ENCODE results near the gene GABRA5. TPM values are rescaled to one million over a fixed set of nuclear protein-coding genes. Genes with fewer than 3 reads are reported as not detected.

GABRA5 gene
- total and polyA plus RNA-seq, 2 of the 13 experiments (the other 11 are each of a cell fraction or from before 2014, with no cell fraction given): not detected

- CTCF ChIA-PET (ENCODE audit: low intra/inter-chr PET ratio, low total read pairs): no interaction called here
- H2AFZ ChIP-seq (ENCODE audit: low read length): no peak overlapping the region
- no peak overlapping the region for H3K4me3 ChIP-seq (replicated peaks in 1 of 3; ENCODE audit: insufficient read depth in 1 of 3, low read depth in 2 of 3, low read length in 3 of 3)
- H3K9ac ChIP-seq (ENCODE audit: insufficient read depth, low read depth, low read length): no peak overlapping the region
- DNase-seq (ENCODE audit: low spot score) (no peak), ATAC-seq (no peak), FAIRE-seq (no peak)
- no peaks in the 10 kb centered on the region for H4K20me1 ChIP-seq (ENCODE audit: insufficient read depth, low read length)
- no peaks in the 10 kb centered on the region for H3K36me3 ChIP-seq (replicated peaks in 1 of 2; ENCODE audit: control insufficient read depth in 1 of 2, insufficient read depth in 2 of 2, low read length in 2 of 2)
- H3K27me3 ChIP-seq (ENCODE audit: control insufficient read depth in 1 of 2, insufficient read depth in 2 of 2, low read length in 2 of 2): no peaks in the 10 kb centered on the region
- in situ Hi-C loops (cut with HindIII; ENCODE audit: extremely low pct_ligation_motif_present, low pct_unique_long_range_greater_than_20kb) (no loop called here), intact Hi-C loops (cut with micrococcal nuclease; ENCODE audit: unreplicated experiment) (no loop called here)
- no peak overlapping the region for H3K27ac ChIP-seq (ENCODE audit: extremely low read length, insufficient read depth, low read length)
- no peaks in the 10 kb centered on the region for H3K79me2 ChIP-seq (ENCODE audit: insufficient read depth, low read length)
- no peaks in the 10 kb centered on the region for H3K9me3 ChIP-seq (ENCODE audit: low read length)
- H3K4me1 ChIP-seq (ENCODE audit: insufficient read depth, low read length): no peaks in the 10 kb centered on the region
- 3% methylated on average over 5 of the region's 12 CpGs for WGBS (ENCODE audit: low lambda C conversion rate)
- BruUV-seq (replicated peaks): no TSS peak
- POLR2A ChIA-PET: no interaction called here
- H3K4me2 ChIP-seq (ENCODE audit: low read depth, low read length): no peak overlapping the region
- TF ChIP-seq ZNF709 (CRISPR knock-in tag; IDR thresholded peaks at IDR 0.05) (no peak), SRSF1 (optimal IDR thresholded peaks at IDR 0.05; ENCODE audit: low read depth, low read length) (no peak), MAFK (conservative IDR thresholded peaks at IDR 0.05 in 1 of 2, IDR thresholded peaks at IDR 0.05 in 1 of 2; ENCODE audit: low read length in 2 of 2) (no peak), PHF20 (CRISPR knock-in tag; IDR thresholded peaks at IDR 0.05) (no peak), ZXDC (CRISPR knock-in tag; IDR thresholded peaks at IDR 0.05) (no peak), ZNF605 (CRISPR knock-in tag; IDR thresholded peaks at IDR 0.05) (no peak), TFDP2 (CRISPR knock-in tag; IDR thresholded peaks at IDR 0.05) (no peak), NCOA2 (CRISPR knock-in tag; IDR thresholded peaks at IDR 0.05) (no peak), NR2F1 (CRISPR knock-in tag; IDR thresholded peaks at IDR 0.05) (no peak), KDM4B (CRISPR knock-in tag; IDR thresholded peaks at IDR 0.05) (no peak)
- TF ChIP-seq, protein P1, sequence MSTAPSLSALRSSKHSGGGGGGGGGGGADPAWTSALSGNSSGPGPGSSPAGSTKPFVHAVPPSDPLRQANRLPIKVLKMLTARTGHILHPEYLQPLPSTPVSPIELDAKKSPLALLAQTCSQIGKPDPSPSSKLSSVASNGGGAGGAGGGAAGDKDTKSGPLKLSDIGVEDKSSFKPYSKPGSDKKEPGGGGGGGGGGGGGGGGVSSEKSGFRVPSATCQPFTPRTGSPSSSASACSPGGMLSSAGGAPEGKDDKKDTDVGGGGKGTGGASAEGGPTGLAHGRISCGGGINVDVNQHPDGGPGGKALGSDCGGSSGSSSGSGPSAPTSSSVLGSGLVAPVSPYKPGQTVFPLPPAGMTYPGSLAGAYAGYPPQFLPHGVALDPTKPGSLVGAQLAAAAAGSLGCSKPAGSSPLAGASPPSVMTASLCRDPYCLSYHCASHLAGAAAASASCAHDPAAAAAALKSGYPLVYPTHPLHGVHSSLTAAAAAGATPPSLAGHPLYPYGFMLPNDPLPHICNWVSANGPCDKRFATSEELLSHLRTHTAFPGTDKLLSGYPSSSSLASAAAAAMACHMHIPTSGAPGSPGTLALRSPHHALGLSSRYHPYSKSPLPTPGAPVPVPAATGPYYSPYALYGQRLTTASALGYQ (CRISPR knock-in tag; IDR thresholded peaks at IDR 0.05): no peak
- TF ChIP-seq, protein P2, sequence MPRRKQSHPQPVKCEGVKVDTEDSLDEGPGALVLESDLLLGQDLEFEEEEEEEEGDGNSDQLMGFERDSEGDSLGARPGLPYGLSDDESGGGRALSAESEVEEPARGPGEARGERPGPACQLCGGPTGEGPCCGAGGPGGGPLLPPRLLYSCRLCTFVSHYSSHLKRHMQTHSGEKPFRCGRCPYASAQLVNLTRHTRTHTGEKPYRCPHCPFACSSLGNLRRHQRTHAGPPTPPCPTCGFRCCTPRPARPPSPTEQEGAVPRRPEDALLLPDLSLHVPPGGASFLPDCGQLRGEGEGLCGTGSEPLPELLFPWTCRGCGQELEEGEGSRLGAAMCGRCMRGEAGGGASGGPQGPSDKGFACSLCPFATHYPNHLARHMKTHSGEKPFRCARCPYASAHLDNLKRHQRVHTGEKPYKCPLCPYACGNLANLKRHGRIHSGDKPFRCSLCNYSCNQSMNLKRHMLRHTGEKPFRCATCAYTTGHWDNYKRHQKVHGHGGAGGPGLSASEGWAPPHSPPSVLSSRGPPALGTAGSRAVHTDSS (CRISPR knock-in tag; conservative IDR thresholded peaks at IDR 0.05): no peak
- TF ChIP-seq, protein P3, sequence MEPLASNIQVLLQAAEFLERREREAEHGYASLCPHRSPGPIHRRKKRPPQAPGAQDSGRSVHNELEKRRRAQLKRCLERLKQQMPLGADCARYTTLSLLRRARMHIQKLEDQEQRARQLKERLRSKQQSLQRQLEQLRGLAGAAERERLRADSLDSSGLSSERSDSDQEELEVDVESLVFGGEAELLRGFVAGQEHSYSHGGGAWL (CRISPR knock-in tag; IDR thresholded peaks at IDR 0.05): no peak
- TF ChIP-seq, protein P4, sequence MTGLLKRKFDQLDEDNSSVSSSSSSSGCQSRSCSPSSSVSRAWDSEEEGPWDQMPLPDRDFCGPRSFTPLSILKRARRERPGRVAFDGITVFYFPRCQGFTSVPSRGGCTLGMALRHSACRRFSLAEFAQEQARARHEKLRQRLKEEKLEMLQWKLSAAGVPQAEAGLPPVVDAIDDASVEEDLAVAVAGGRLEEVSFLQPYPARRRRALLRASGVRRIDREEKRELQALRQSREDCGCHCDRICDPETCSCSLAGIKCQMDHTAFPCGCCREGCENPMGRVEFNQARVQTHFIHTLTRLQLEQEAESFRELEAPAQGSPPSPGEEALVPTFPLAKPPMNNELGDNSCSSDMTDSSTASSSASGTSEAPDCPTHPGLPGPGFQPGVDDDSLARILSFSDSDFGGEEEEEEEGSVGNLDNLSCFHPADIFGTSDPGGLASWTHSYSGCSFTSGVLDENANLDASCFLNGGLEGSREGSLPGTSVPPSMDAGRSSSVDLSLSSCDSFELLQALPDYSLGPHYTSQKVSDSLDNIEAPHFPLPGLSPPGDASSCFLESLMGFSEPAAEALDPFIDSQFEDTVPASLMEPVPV (CRISPR knock-in tag; IDR thresholded peaks at IDR 0.05): no peak
Observed at GRCh38 chr15:26935322-26935721, 68.5 kb downstream of the GABRA5 start.

Measured in HepG2 (cell line).